ENCODE results near the gene HOXA6.
A peak's percentile ranks its signal among the peaks of the same experiment; 100 is the strongest.

Gene HOXA6

DNA sequence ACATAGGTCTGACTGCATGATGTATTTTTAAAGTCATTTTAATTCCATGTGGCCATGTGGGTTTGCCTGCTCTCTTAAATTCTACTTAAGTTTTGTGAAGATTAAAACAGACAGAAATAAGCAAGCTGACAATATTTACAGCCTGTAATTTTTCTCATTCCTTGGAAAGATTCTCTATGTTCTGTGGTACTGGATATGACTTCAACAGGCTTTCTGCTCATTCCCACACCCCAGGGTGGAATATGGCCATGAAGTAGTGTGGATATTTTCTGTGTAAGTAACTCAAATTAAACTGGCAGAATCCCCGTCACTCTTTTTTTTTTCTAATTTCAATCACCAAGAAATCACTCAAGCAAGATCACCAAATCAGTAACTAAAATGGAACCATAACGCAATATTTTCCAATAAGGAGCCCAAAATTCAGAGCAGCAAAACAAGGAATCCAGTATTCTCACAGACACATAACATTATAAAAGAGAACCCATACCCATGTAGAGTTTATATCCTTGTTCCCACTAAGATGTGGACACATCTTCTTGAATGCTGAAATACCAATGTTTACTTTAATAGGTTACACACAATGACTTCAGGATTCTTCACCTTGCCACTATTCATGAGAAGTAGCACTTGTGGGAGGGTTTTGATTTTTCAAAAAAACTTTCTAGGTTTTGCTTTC lies 9.8 kb downstream of the HOXA6 start:
- DNase-seq, result no peak
- no peaks in the 10 kb centered on the region for H3K27me3 ChIP-seq

DNA sequence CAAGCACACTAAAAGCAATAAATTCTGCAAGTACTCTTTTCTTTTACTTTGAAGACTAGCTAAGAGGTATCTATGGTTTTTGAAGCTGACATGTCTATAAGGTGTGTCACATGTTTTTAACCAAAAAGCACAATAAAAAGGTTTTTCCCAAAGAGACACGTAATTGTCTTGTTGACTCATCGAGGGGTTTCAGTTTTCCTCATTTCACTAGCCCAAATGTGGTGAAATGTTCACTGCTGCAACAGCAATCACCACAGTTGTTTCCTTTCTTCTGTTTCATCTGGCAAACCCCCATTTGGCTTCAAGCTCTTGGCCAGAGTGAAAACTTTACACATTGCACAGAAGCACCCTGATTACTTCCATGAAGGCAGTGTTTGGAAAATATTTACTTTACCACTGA lies 13.2 kb downstream of the HOXA6 start:
- Histone ChIP-seq H3K4me3 (no peak overlapping the region), H3K4me1 (peaks cover 0 to 45% (median 27%) of the 10 kb centered on the region in 4 donors), H3K27ac (peak overlapping the region; percentile 34 to 44), H3K9me3 (no peaks in the 10 kb centered on the region), H3K36me3 (peaks cover under 1 to 2% (median 1%) of the 10 kb centered on the region in 3 donors), H3K27me3 (no peaks in the 10 kb centered on the region)
- intact Hi-C loops (cut with DNase I; ENCODE audit: low total_unique reads), result no loop called here
- TF ChIP-seq, protein P1, sequence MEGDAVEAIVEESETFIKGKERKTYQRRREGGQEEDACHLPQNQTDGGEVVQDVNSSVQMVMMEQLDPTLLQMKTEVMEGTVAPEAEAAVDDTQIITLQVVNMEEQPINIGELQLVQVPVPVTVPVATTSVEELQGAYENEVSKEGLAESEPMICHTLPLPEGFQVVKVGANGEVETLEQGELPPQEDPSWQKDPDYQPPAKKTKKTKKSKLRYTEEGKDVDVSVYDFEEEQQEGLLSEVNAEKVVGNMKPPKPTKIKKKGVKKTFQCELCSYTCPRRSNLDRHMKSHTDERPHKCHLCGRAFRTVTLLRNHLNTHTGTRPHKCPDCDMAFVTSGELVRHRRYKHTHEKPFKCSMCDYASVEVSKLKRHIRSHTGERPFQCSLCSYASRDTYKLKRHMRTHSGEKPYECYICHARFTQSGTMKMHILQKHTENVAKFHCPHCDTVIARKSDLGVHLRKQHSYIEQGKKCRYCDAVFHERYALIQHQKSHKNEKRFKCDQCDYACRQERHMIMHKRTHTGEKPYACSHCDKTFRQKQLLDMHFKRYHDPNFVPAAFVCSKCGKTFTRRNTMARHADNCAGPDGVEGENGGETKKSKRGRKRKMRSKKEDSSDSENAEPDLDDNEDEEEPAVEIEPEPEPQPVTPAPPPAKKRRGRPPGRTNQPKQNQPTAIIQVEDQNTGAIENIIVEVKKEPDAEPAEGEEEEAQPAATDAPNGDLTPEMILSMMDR (IDR thresholded peaks at IDR 0.05), result no peak
- peak in 1 of 2 donors; percentile 65 for DNase-seq

More for the DNA sequence above, 9.8 kb downstream of the HOXA6 start:
- H3K27ac ChIP-seq, result peak overlapping the region in 1 of 2 donors; percentile 16
- H3K36me3 ChIP-seq, result peaks cover 18 to 23% (median 21%) of the 10 kb centered on the region in 3 donors
- TF ChIP-seq, protein P1 (IDR thresholded peaks at IDR 0.05), result no peak
- intact Hi-C loops (cut with DNase I; ENCODE audit: low total_unique reads), result no loop called here
- peaks cover 0 to 32% (median 15%) of the 10 kb centered on the region in 4 donors for H3K4me1 ChIP-seq
- H3K9me3 ChIP-seq, result no peaks in the 10 kb centered on the region
- no peak overlapping the region for H3K4me3 ChIP-seq

DNA sequence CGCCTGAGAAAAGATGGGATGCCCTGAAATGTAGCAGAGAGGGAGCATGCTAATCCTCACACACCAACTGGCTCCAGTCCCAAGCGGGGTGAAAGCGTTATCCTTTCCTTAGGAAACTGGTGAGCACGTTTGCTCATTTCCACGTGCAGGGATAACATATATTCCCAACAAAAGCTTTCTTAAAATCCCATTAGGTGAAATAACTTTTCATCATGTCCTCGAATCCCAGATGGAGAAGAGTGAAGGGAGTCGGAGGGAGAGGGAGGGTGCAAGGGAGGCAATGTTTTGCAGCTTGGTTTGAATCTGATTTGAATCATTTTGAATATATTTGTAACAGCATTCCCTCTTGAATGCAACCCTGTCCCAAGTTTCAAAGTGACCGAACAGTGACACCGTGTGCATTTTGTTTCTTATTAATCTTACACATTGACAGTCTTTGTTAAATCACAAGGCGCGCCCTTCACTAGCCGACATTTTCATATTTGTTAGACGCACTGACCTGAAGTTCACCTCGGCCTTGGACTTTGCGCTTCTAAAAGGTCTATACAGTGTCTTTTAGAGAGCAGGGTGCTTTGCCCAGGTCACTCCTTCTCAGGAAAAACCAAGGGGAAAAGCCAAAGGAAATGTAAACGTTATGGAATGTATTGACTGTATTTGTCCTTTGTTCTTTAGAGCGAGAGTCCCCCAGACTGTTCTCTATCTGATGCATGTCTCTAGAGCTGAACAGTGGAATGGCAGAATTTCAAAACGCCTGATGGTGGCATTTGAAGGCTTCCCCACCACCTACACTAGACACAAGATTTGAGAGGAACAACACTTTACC lies 14.0 kb downstream of the HOXA6 start:
- intact Hi-C loops (cut with DNase I; ENCODE audit: low total_unique reads), result no loop called here
- H3K4me1 ChIP-seq, result peaks cover 0 to 49% (median 30%) of the 10 kb centered on the region in 4 donors
- H3K9me3 ChIP-seq, result no peaks in the 10 kb centered on the region
- no peaks in the 10 kb centered on the region for H3K27me3 ChIP-seq
- peak overlapping the region; percentile 34 to 44 for H3K27ac ChIP-seq
- H3K4me3 ChIP-seq, result no peak overlapping the region
- TF ChIP-seq, protein P1 (IDR thresholded peaks at IDR 0.05), result no peak
- no peak for DNase-seq
- H3K36me3 ChIP-seq, result no peaks in the 10 kb centered on the region

GRCh38 chr7:27132978-27133377 lies 14.6 kb downstream of the HOXA6 start:
- intact Hi-C loops (cut with DNase I; ENCODE audit: low total_unique reads), result no loop called here
- Histone ChIP-seq H3K9me3 (no peaks in the 10 kb centered on the region), H3K27ac (no peak overlapping the region), H3K4me3 (no peak overlapping the region), H3K36me3 (no peaks in the 10 kb centered on the region), H3K27me3 (no peaks in the 10 kb centered on the region), H3K4me1 (peaks cover 0 to 45% (median 27%) of the 10 kb centered on the region in 4 donors)
- TF ChIP-seq, protein P1 (IDR thresholded peaks at IDR 0.05), result no peak
- no peak for DNase-seq

DNA sequence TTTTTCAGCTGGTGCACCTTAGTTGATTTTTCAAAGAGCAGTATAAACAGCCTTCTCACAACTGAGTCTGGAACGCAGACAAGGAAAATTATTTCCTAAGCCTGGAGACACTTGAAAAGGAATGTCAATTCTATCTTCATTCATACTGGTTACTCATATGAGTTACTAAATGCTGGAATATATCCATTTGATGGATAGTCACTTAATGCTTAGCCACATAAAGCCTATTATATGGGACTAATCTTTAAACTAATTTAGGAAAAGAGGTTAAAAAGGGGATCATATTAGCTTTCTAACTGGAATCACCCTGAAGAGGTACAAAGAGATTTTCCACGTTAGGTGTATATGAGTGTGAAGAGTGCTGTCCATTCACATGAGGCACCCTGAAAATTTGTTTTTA lies 15.4 kb downstream of the HOXA6 start:
- H3K4me1 ChIP-seq, result peaks cover 0 to 42% (median 25%) of the 10 kb centered on the region in 4 donors

More for the DNA sequence above, 15.4 kb downstream of the HOXA6 start:
- no peak overlapping the region for H3K27ac ChIP-seq
- no peaks in the 10 kb centered on the region for H3K9me3 ChIP-seq
- no peaks in the 10 kb centered on the region for H3K36me3 ChIP-seq
- no peaks in the 10 kb centered on the region for H3K27me3 ChIP-seq
- no peak for DNase-seq
- intact Hi-C loops (cut with DNase I; ENCODE audit: low total_unique reads), result no loop called here
- H3K4me3 ChIP-seq, result no peak overlapping the region
- TF ChIP-seq, protein P1 (IDR thresholded peaks at IDR 0.05), result no peak

Data from tibial artery (tissue), 4 donors.